Measurements from ENCODE around the gene RGL1.

DNA sequence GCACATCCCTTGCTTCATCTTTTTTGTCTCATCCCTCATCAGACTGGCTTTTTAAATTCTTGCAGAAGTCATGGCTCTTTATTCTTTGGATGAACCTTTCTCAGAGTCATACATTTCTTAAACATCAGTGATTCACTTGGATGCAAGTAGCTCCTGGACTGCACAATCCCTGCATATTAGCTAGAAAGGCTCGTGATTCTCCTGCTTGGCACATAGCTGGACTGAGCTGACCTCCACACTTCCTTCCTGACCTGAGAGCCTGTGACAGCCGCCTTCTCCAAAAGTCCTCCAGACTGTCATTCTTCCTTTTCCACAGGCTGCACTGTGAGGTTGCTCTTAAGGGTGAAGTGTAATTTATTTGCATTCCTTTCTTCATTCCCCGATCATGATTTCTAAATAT lies 109.4 kb downstream of the RGL1 start:
- TF ChIP-seq, protein P1, sequence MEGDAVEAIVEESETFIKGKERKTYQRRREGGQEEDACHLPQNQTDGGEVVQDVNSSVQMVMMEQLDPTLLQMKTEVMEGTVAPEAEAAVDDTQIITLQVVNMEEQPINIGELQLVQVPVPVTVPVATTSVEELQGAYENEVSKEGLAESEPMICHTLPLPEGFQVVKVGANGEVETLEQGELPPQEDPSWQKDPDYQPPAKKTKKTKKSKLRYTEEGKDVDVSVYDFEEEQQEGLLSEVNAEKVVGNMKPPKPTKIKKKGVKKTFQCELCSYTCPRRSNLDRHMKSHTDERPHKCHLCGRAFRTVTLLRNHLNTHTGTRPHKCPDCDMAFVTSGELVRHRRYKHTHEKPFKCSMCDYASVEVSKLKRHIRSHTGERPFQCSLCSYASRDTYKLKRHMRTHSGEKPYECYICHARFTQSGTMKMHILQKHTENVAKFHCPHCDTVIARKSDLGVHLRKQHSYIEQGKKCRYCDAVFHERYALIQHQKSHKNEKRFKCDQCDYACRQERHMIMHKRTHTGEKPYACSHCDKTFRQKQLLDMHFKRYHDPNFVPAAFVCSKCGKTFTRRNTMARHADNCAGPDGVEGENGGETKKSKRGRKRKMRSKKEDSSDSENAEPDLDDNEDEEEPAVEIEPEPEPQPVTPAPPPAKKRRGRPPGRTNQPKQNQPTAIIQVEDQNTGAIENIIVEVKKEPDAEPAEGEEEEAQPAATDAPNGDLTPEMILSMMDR (IDR thresholded peaks at IDR 0.05) = no peak
- TF ChIP-seq POLR2A (IDR thresholded peaks at IDR 0.05) = no peak
